Mesenteric fat pad (tissue), 1 donor: ENCODE data around the gene CELA3A. TPM values are rescaled to one million over a fixed set of nuclear protein-coding genes. Genes with fewer than 3 reads are reported as not detected.

Experiments used
- DNase-seq: peaks from one replicate; pipeline ENCODE4 v3.0.0-alpha.2; 2020; ENCODE audit warnings: low spot score
- total RNA-seq: library from RNA; stranded (reverse); fragmentation: NEBNext Ultra II Directional; extraction: Animal tissue kit (Norgen Biotek cat#: 25700); gene quantifications from one replicate; pipeline ENCODE4 v1.2.1, GENCODE V29; 2021
- donor health status: DM: yes; HTN: yes; CAD: no.

CELA3A gene
- total RNA-seq, 1 donor from 2014 or later = 4.1 TPM

DNA sequence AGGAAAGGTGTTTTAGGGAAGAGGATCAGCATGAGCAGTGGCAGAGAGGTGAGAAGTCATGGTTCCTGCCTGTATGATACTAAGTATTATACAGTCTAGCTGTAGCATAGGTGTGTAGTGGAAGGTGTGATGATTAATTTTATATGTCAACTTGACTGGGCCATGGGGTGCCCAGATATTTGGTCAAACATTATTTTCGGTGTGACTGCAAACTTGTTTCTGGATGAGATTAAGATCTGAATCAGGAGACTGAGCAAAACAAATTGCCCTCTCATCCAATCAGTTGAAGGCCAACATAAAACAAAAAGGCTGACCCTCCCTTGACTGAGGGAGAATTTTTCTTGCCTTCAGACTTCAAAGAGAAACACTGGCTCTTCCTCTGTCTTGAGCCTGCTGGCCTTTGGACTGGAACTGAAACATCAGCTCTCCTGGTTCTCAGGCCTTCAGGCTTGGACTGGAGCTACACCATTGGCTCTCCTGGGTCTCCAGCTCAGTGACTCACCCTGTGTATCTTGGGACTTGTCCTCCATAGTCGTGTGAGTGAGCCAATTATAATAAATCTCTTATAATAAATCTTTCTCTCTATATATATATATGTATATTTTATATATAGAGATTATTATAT is 44.3 kb downstream of the CELA3A start:
- DNase-seq = no peak

DNA sequence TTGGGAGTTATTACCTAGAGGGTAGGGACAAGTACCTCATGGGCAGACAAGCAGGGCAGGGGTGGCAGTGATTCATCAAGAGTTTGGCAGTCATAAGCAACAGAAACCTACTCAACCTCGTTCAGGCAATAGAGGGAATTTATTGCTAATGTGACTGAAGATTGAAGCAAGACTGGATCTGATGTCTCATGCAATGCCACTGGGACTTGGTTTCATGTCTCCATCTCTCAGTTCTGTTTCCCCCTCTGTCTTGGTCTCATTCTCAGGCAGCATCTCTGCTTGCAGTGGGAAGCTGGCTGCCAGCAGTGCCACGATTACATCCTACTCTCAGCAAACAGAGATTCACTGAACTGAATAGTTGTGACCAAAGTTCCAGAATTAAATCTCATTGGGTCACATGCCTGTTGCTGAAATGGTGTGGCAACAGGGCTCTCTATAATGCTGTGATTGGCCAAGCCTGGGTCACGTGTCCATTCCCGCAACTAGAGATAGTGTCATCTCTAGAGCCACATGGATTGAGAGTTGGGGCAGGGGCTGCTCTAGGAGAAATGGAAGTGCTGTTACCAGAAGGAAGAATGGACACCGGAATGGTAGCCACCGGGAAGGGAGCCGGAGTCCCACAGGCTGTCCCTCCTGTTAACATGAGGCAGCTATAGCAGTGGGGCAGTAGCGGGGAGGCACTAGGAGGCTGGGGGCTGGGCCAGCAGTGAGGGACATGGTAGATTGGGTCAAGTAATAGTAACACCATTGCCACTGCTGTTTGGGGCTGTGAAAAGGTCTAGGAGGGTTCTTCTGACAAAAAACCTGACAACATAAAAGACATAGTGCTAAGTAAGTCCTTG is 47.1 kb downstream of the CELA3A start:
- DNase-seq = peak; percentile 62

DNA sequence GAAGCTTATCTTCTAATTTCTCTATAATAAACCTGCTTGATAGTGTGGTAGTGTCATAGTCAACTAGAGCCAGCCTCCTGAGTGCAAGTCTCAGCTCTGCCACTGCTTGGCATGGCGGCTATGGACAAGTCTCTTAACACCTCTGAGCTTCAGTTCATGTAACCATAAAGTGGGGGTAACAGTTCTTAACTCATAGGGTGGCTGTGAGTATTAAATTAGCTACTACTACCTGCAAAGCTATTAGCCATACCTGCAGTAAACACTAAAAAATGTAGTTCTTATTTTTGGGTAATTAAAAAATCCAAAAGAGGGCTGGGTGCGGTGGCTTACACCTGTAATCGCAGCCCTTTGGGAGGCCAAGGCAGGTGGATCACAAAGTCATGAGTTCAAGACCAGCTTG is 48.9 kb downstream of the CELA3A start:
- DNase-seq = peak; percentile 9

DNA sequence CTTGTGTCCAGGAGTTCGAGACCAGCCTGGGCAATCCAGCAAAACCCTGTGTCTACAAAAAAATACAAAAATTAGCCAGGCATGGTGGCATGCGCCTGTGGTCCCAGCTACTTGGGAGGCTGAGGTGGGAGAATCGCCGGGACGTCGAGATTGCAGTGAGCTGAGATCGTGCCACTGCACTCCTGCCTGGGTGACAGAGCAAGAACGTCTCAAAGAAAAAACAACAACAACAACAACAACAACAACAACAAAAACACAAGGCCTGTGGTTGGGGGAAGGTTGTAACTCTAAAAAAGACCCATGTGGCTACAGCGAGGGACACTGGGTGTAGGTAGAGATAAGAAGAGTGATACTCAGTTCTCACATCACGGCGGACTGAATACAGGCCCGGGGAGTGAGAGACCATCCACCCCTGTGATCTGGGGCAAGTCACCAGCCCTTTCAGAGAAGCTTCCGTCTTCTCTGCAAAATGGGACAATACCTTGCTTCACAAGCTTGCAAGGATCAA is 50.2 kb downstream of the CELA3A start:
- DNase-seq = peak; percentile 28

DNA sequence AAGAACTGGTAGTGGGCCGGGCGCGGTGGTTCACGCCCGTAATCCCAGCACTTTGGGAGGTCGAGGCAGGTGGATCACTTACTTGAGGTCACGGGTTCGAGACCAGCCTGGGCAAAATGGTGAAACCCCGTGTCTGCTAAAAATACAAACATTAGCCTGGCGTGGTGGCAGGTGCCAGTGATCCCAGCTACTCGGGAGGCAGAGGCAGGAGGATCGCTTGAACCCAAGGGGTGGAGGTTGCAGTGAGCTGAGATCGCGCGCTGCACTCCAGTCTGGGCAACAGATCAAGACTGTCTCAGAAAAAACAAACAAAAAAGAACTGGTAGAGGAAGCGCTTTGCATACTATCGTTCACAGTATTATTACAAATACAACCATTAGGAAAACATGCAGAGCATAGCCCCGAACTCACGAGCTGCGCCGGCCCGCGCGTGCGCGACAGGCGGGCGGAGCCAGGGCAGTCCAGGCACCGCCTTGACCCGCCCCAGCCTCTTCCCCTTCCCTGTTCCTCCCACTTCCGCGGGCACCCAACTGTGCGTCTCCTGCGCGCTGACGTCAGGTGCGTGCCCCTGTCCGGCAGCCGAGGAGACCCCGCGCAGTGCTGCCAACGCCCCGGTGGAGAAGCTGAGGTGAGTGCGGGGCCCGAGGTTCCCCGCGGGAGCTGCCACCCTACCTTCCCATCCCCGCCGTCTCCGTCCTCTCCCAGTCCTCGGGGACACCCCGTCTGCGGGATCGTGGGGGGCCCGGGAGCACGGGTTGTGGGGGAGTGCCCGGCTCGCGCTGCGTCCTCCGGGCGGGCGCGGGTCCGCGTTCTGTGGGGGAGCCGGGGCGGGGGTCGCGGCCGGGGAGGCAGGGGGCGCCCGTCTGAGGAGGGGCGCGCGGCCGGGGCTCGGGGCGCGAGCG is 50.9 kb downstream of the CELA3A start, which contains the start of gene CDC42:
Gene CDC42, plus strand, starts transcription at position 595 of the 902 bp plus-strand sequence. CDS start 25,770 bp downstream, outside the sequence.
- peak; percentile 98 for DNase-seq

DNA sequence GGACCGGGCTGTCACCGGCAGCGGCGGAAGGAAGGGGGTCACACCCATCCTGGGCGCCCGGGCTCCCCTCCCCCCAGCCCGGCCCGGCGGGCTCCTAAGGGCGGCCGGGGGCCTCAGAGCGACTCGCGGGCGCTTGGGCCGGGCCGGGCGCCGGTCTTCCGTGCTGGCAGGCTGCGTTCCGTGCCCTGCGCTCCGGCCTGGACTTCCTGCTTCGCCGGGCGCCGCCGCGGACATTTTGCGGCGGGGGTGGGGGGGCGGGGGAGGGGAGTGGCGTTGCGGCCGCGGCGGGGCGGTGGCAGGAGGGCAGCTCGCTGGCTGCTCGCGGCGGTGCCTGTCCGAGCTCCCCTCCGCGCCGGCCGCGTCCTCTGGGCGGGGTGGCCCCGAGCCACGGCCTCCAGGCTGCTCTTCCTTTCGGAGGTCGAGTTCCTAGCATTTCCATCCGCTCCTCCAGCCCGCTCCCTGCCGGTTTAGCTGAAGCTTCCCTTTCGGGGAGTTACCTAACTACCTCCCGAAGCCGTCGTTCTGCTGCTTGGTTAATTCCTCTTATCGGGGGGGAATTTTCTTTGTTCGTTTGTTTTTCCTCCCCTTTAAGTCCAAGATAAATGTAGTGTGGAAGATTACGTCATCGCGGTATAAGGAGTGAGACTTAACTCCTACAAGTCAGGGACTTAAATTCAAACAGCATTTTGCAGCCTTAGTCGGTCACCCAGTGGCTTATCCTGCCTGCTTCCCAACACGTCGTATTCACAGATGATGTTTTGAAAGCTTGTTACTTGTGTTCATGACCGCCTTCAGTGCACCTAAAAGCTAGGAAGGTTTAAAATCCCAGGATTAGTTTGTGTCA is 51.8 kb downstream of the CELA3A start:
- peak; percentile 90 for DNase-seq

DNA sequence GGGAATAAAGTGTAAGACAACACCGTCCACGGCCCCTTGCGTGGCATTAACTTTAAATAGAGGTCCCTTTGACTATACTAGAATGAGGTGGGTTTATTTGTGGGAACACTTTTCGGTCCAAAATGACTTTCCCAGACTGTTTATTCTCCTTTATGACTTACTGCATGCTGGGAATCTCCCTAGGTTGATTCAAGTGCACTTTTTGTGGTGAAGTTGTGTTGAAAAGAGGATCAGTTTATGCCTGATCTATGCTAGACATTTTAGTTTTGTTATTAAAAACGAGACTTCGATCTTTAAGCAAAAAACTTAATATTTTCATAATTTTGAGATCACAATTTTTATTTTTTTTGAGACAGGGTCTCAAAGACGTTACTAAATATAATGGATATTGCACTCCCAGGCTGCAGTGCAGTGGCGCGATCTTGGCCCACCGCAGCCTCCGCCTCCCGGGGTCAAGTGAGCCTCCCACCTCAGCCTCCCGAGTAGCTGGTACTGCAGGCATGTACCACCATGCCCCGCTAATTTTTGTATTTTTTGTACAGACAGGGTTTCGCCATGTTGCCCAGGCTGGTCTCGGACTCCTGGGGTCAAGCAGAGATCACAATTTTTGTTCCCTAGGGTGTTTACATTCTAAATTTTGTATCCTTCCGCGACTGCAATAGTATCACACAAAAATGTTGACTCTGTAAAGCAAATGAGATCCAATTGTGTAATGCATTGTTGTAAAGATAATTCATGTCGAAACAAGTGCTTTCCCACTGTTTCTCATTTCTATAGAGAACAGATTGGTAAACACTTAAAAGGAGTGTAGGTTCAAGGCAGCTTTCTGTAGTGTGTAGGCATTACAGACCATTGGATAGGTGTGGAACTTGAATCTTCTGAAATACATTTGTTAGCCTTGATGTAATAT is 52.7 kb downstream of the CELA3A start:
- DNase-seq = no peak

DNA sequence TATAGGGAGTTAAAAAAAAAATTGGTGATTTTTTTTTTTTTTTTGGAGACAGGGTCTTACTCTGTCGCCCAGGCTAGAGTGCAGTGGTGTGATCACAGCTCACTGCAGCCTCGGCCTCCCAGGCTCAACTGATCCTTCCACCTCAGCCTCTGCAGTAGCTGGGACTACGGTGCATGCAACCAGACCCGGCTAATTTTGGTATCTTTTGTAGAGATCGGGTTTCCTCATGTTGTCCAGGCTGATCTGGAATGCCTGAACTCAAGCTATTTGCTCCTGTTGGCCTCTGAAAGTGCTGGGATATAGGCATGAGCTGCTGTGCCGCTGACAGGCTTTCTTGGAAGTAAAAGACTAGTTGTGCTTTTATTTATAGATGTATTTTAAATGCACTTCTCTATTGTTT is 54.0 kb downstream of the CELA3A start:
- no peak for DNase-seq

DNA sequence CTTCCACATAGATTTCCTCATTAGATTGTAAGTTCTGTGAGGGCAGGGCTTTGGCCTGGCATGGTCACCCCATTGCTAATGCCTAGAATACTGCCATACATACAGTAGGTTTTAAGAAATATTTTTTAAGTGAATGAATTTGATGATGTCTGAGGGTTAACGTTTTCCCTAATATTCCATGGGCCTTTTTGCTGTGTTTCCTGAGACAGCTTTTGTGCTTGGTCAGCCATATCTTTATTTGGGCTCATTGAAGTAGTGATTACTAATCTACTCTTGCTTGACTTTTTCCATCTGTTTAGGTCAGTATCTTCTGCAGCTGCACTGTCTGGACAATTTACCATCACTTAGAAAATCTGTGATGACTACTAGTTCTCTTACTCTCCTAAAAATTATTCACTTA is 54.6 kb downstream of the CELA3A start:
- DNase-seq = no peak

DNA sequence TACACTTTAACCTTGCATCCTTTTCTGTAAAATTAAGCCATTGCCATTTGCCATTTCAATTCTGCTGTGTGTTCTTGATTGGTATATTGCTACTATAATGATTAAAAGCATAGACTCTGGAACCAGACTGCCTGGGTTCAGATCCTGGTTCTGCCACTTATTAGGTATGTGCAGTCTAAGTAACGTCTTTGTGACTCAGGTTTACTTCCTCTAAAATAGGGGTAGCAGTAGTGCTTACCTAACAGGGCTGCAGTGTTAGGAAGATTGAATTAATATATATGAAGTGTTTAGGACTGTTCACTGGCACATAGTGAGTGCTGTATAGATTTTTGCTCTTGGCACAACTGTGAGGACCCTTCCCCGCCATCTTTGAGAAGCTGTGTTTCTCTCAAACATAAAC is 55.5 kb downstream of the CELA3A start:
- no peak for DNase-seq

DNA sequence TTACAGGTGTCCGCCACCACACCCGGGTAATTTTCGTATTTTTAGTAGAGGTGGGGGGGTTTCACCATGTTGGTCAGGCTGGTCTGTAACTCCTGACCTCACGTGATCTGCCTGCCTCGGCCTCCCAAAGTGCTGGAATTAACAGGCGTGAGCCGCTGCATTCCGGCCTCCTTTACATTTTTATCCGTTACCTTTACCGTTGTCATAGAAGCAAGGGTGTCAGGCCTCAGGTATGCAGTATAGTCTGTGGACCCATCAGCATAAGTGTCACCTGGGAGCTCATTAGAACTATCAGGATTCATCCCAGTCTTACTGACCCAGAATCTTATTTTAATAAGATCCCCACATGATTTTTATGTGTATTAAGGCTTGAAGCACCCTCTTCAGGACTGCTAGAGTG is 56.4 kb downstream of the CELA3A start:
- DNase-seq = no peak

Other genes starting within 250 kb of the CELA3A start
- 53.7 TPM for gene USP48, start 218.5 kb upstream of the CELA3A start, total RNA-seq
- gene LDLRAD2, start 189.4 kb upstream of the CELA3A start, total RNA-seq = 0.35 TPM
- gene HSPG2, start 64.3 kb upstream of the CELA3A start, total RNA-seq = 543 TPM
- 0.90 TPM for gene CELA3B, start 24.6 kb upstream of the CELA3A start, total RNA-seq
- 270 TPM for gene CDC42, start 51.1 kb downstream of the CELA3A start, total RNA-seq
- 0.10 TPM for gene WNT4, start 141.4 kb downstream of the CELA3A start, total RNA-seq